ENCODE data around the gene ALG11. TPM values are rescaled to one million over a fixed set of nuclear protein-coding genes. Genes with fewer than 3 reads are reported as not detected.

The ALG11 gene
- total and polyA plus RNA-seq, 2 donors (not counting 1 experiment from before 2014, with no cell fraction given): 3.2 to 38.8 TPM

DNA sequence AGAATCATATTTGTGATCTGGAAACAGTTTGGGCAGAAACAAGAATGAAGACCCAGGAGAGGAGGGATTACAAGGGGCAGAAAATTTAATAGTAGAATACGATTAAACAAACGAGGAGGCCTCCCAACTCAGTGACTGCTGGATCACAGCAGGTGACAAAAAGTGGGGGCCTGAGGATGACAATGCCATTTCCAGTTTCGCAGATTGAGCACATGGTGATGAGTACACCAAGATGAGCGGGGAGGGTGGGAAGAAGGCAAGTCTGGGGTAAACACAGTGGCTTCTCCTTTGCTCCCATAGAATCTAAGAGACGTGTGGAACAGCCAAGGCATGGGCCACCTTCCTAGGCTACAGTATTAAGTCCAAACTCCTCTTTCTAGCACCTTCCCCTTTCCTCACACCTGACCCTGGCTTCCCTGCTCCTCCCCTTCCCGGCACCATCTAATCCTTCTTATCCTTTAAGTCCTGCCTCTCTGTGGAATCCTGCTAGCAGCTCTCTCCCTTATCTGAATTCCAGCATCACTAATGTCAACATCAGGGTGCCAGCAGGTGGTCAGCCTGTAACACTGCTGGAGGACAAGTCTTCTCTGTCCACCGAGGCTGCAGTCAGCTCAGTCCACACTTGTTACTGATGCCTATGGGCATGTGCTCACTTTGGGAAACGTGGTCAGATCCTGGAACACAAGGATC is 14.4 kb upstream of the ALG11 start:
- intact Hi-C loops (cut with micrococcal nuclease): no loop called here
- H3K27me3 Mint-ChIP-seq: peaks cover 39% of the 10 kb centered on the region
- Histone ChIP-seq H4K20me1 (ENCODE audit: control insufficient read depth, insufficient read depth, low read length, poor library complexity, severe bottlenecking) (no peaks in the 10 kb centered on the region), H3K27ac (ENCODE audit: low read length in 2 of 2) (no peak overlapping the region), H3K27me3 (replicated peaks in 1 of 4; ENCODE audit: control extremely low read depth in 1 of 4, control insufficient read depth in 3 of 4, insufficient read depth in 4 of 4, low read length in 3 of 4) (peaks cover 0 to 24% (median 2%) of the 10 kb centered on the region in 4 experiments), H3K79me2 (ENCODE audit: control insufficient read depth, insufficient read depth, low read length) (no peaks in the 10 kb centered on the region), H3K4me2 (replicated peaks; ENCODE audit: low read depth, low read length, poor library complexity, severe bottlenecking) (no peak overlapping the region), H3K36me3 (replicated peaks in 1 of 2; ENCODE audit: control extremely low read depth in 1 of 2, control insufficient read depth in 1 of 2, extremely low read depth in 1 of 2, insufficient read depth in 2 of 2, low read length in 1 of 2) (no peaks in the 10 kb centered on the region), H3K9me3 (ENCODE audit: control extremely low read depth in 1 of 3, control insufficient read depth in 2 of 3, insufficient read depth in 1 of 3, low read length in 2 of 3) (no peaks in the 10 kb centered on the region), H3K9ac (ENCODE audit: low read length) (no peak overlapping the region), H2AFZ (ENCODE audit: insufficient read depth, low read depth, low read length, poor library complexity, severe bottlenecking) (no peak overlapping the region), H3K4me3 (ENCODE audit: control extremely low read depth in 1 of 5, extremely low read depth in 1 of 5, insufficient read depth in 1 of 5, low read depth in 2 of 5, low read length in 4 of 5) (no peak overlapping the region), H3K4me1 (ENCODE audit: control insufficient read depth in 2 of 2, insufficient read depth in 2 of 2, low read length in 2 of 2) (no peaks in the 10 kb centered on the region)
- H3K4me3 Mint-ChIP-seq: no peak overlapping the region
- TF ChIP-seq EZH2 (IDR thresholded peaks at IDR 0.05; ENCODE audit: borderline replicate concordance, insufficient read depth, low read depth, low read length, poor library complexity, severe bottlenecking): no peak
- TF ChIP-seq, protein P1, sequence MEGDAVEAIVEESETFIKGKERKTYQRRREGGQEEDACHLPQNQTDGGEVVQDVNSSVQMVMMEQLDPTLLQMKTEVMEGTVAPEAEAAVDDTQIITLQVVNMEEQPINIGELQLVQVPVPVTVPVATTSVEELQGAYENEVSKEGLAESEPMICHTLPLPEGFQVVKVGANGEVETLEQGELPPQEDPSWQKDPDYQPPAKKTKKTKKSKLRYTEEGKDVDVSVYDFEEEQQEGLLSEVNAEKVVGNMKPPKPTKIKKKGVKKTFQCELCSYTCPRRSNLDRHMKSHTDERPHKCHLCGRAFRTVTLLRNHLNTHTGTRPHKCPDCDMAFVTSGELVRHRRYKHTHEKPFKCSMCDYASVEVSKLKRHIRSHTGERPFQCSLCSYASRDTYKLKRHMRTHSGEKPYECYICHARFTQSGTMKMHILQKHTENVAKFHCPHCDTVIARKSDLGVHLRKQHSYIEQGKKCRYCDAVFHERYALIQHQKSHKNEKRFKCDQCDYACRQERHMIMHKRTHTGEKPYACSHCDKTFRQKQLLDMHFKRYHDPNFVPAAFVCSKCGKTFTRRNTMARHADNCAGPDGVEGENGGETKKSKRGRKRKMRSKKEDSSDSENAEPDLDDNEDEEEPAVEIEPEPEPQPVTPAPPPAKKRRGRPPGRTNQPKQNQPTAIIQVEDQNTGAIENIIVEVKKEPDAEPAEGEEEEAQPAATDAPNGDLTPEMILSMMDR (IDR thresholded peaks at IDR 0.05): no peak
- no peaks in the 10 kb centered on the region for H3K4me1 Mint-ChIP-seq
- ChIA-PET POLR2A (no interaction called here), CTCF (no interaction called here)
- no peak for ATAC-seq (ENCODE audit: low read depth)
- WGBS (ENCODE audit: insufficient coverage): 96% methylated on average over 6 of the region's 8 CpGs
- no peak for DNase-seq
- no peak overlapping the region for H3K27ac Mint-ChIP-seq
- no peaks in the 10 kb centered on the region for H3K9me3 Mint-ChIP-seq (ENCODE audit: insufficient read depth)

DNA sequence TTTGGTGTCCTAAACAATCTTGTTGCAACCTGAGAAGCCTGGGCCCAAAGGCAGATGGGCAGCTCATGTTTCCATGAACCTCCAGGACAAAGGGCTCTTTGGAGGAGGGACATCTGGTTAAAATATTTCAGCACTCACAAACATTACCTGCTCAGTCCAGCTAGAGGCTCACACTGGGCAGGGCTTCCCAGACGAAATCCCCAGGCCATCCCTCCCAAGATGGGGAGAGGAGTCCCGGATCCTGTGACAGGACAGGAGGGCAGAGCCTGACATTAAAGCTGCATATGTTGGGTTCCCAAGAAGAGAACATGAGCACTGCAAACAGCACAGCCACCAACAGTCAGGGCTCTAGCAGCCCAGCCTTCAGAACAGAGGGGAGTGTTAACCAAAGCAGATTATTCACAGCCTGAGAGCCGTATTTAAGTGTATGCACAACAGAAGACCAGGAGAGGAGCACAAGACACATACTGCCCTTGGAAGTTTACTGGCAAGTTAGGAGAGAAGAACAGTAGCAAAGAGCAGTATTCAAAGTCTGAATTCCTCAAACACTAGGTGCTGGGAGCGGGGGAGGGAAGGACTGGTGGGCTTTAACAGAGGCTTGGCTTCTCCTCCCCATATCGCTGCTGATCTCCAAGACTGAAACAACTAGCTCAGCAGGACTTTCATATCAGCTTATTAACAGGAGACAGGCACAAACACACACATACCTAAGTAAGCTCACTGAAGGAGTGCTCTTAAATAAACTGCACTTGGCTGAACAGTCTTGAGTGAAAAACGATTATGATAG is 13.3 kb upstream of the ALG11 start:
- Histone ChIP-seq H3K27ac (ENCODE audit: low read length in 2 of 2) (no peak overlapping the region), H3K9me3 (ENCODE audit: control extremely low read depth in 1 of 3, control insufficient read depth in 2 of 3, insufficient read depth in 1 of 3, low read length in 2 of 3) (no peaks in the 10 kb centered on the region), H3K36me3 (replicated peaks in 1 of 2; ENCODE audit: control extremely low read depth in 1 of 2, control insufficient read depth in 1 of 2, extremely low read depth in 1 of 2, insufficient read depth in 2 of 2, low read length in 1 of 2) (no peaks in the 10 kb centered on the region), H3K9ac (ENCODE audit: low read length) (no peak overlapping the region), H2AFZ (ENCODE audit: insufficient read depth, low read depth, low read length, poor library complexity, severe bottlenecking) (no peak overlapping the region), H4K20me1 (ENCODE audit: control insufficient read depth, insufficient read depth, low read length, poor library complexity, severe bottlenecking) (no peaks in the 10 kb centered on the region), H3K4me3 (ENCODE audit: control extremely low read depth in 1 of 5, extremely low read depth in 1 of 5, insufficient read depth in 1 of 5, low read depth in 2 of 5, low read length in 4 of 5) (no peak overlapping the region), H3K79me2 (ENCODE audit: control insufficient read depth, insufficient read depth, low read length) (no peaks in the 10 kb centered on the region), H3K4me1 (ENCODE audit: control insufficient read depth in 2 of 2, insufficient read depth in 2 of 2, low read length in 2 of 2) (no peaks in the 10 kb centered on the region), H3K4me2 (replicated peaks; ENCODE audit: low read depth, low read length, poor library complexity, severe bottlenecking) (no peak overlapping the region), H3K27me3 (replicated peaks in 1 of 4; ENCODE audit: control extremely low read depth in 1 of 4, control insufficient read depth in 3 of 4, insufficient read depth in 4 of 4, low read length in 3 of 4) (peaks cover 0 to 24% (median 2%) of the 10 kb centered on the region in 4 experiments)
- no peak for ATAC-seq (ENCODE audit: low read depth)
- H3K4me3 Mint-ChIP-seq: no peak overlapping the region
- WGBS (ENCODE audit: insufficient coverage): 65% methylated on average over 5 of the region's 6 CpGs
- TF ChIP-seq EZH2 (IDR thresholded peaks at IDR 0.05; ENCODE audit: borderline replicate concordance, insufficient read depth, low read depth, low read length, poor library complexity, severe bottlenecking): no peak
- TF ChIP-seq, protein P1 (IDR thresholded peaks at IDR 0.05): no peak
- ChIA-PET CTCF (interaction anchor here (0.6 to 1.0 kb wide), 2 partner anchors 124 to 128 kb away, joined by 3 read pairs; no protein-coding TSS in a partner anchor), POLR2A (no interaction called here)
- H3K4me1 Mint-ChIP-seq: no peaks in the 10 kb centered on the region
- DNase-seq: no peak
- H3K9me3 Mint-ChIP-seq (ENCODE audit: insufficient read depth): no peaks in the 10 kb centered on the region
- H3K27ac Mint-ChIP-seq: no peak overlapping the region
- H3K27me3 Mint-ChIP-seq: peaks cover 39% of the 10 kb centered on the region
- intact Hi-C loops (cut with micrococcal nuclease): no loop called here
